ENCODE data around the gene EBPL.

The EBPL gene

GRCh38 chr13:49655906-49656305, 35.4 kb downstream of the EBPL start (continued):
- no peak for TF ChIP-seq CSRNP3 (CRISPR knock-in tag; IDR thresholded peaks at IDR 0.05)

- no peak for ATAC-seq
- TF ChIP-seq CSRNP3 (CRISPR knock-in tag; IDR thresholded peaks at IDR 0.05) (no peak), PPARA (CRISPR knock-in tag; IDR thresholded peaks at IDR 0.05; ENCODE audit: borderline replicate concordance) (no peak), ISL1 (CRISPR knock-in tag; IDR thresholded peaks at IDR 0.05) (no peak), ZNF70 (CRISPR knock-in tag; IDR thresholded peaks at IDR 0.05) (no peak), ZNF8 (CRISPR knock-in tag; IDR thresholded peaks at IDR 0.05) (no peak), TOX (CRISPR knock-in tag; IDR thresholded peaks at IDR 0.05; ENCODE audit: borderline replicate concordance) (no peak), ZFP30 (CRISPR knock-in tag; IDR thresholded peaks at IDR 0.05) (no peak), CSDC2 (CRISPR knock-in tag; IDR thresholded peaks at IDR 0.05) (no peak), GLIS3 (CRISPR knock-in tag; IDR thresholded peaks at IDR 0.05) (no peak), ZNF565 (CRISPR knock-in tag; conservative IDR thresholded peaks at IDR 0.05; ENCODE audit: low read depth) (no peak)
These were observed 37.3 kb downstream of the EBPL start for GRCh38 chr13:49654011-49654410.

GRCh38 chr13:49653478-49653877, 37.8 kb downstream of the EBPL start:
- no peak for ATAC-seq
- TF ChIP-seq SNAI2 (CRISPR knock-in tag; IDR thresholded peaks at IDR 0.05) (no peak), ISL1 (CRISPR knock-in tag; IDR thresholded peaks at IDR 0.05) (no peak), OSR1 (CRISPR knock-in tag; IDR thresholded peaks at IDR 0.05) (no peak), ZFP3 (CRISPR knock-in tag; IDR thresholded peaks at IDR 0.05) (no peak), CSDC2 (CRISPR knock-in tag; IDR thresholded peaks at IDR 0.05) (no peak), ZNF565 (CRISPR knock-in tag; conservative IDR thresholded peaks at IDR 0.05; ENCODE audit: low read depth) (no peak), ZC3H10 (CRISPR knock-in tag; IDR thresholded peaks at IDR 0.05) (no peak), BACH2 (CRISPR knock-in tag; IDR thresholded peaks at IDR 0.05; ENCODE audit: borderline replicate concordance) (no peak), ZNF8 (CRISPR knock-in tag; IDR thresholded peaks at IDR 0.05) (no peak), TCF4 (CRISPR knock-in tag; IDR thresholded peaks at IDR 0.05; ENCODE audit: borderline replicate concordance) (no peak), CSRNP3 (CRISPR knock-in tag; IDR thresholded peaks at IDR 0.05) (no peak), ZFP30 (CRISPR knock-in tag; IDR thresholded peaks at IDR 0.05) (no peak), ARNTL (CRISPR knock-in tag; IDR thresholded peaks at IDR 0.05; ENCODE audit: borderline replicate concordance, low read depth) (no peak), RARB (CRISPR knock-in tag; IDR thresholded peaks at IDR 0.05) (no peak), POU6F1 (CRISPR knock-in tag; IDR thresholded peaks at IDR 0.05; ENCODE audit: borderline replicate concordance, low read depth) (no peak), PATZ1 (CRISPR knock-in tag; IDR thresholded peaks at IDR 0.05; ENCODE audit: borderline replicate concordance) (no peak), TOX (CRISPR knock-in tag; IDR thresholded peaks at IDR 0.05; ENCODE audit: borderline replicate concordance) (no peak), PPARA (CRISPR knock-in tag; IDR thresholded peaks at IDR 0.05; ENCODE audit: borderline replicate concordance) (no peak), ESRRG (CRISPR knock-in tag; IDR thresholded peaks at IDR 0.05) (no peak)

Data from SK-N-SH treated with all-trans-retinoic acid at 6 μM for 48 hours (cell line).